Mucosa of stomach (tissue), 1 donor: ENCODE data around the gene LGR4.
A peak's percentile ranks its signal among the peaks of the same experiment; 100 is the strongest.

Experiments used
- H3K27me3 ChIP-seq: one replicate; pipeline ENCODE4 v1.7.0; 2013; ENCODE audit warnings: mild to moderate bottlenecking, low read length; ENCODE audit not compliant: control insufficient read depth, insufficient read depth
- H3K36me3 ChIP-seq: one replicate; pipeline ENCODE4 v1.7.0; 2013; ENCODE audit warnings: low read length; ENCODE audit not compliant: control insufficient read depth, insufficient read depth
- H3K4me1 ChIP-seq: one replicate; pipeline ENCODE4 v1.7.0; 2013; ENCODE audit warnings: mild to moderate bottlenecking, low read length; ENCODE audit not compliant: control insufficient read depth, insufficient read depth
- H3K4me3 ChIP-seq: one replicate; pipeline ENCODE4 v1.7.0; 2013; ENCODE audit warnings: low read length
- H3K9ac ChIP-seq: one replicate; pipeline ENCODE4 v1.7.0; 2013; ENCODE audit warnings: mild to moderate bottlenecking, low read length, moderate library complexity
- H3K9me3 ChIP-seq: one replicate; pipeline ENCODE4 v1.7.0; 2013; ENCODE audit warnings: mild to moderate bottlenecking, low read length, moderate library complexity; ENCODE audit not compliant: control insufficient read depth
- donor health status: Pancreatic carcinoma.

LGR4 gene

GRCh38 chr11:27404427-27404826 lies 68.2 kb downstream of the LGR4 start:
- Histone ChIP-seq H3K9ac (no peak overlapping the region), H3K36me3 (no peaks in the 10 kb centered on the region), H3K27me3 (no peaks in the 10 kb centered on the region), H3K9me3 (no peaks in the 10 kb centered on the region), H3K4me1 (peaks cover 42% of the 10 kb centered on the region), H3K4me3 (no peak overlapping the region)

GRCh38 chr11:27403195-27403594 lies 69.4 kb downstream of the LGR4 start:
- Histone ChIP-seq H3K4me1 (peaks cover 48% of the 10 kb centered on the region), H3K36me3 (no peaks in the 10 kb centered on the region), H3K9me3 (no peaks in the 10 kb centered on the region), H3K27me3 (no peaks in the 10 kb centered on the region), H3K4me3 (no peak overlapping the region), H3K9ac (no peak overlapping the region)

GRCh38 chr11:27402450-27402849 lies 70.1 kb downstream of the LGR4 start:
- no peak overlapping the region for H3K9ac ChIP-seq
- no peaks in the 10 kb centered on the region for H3K27me3 ChIP-seq
- H3K36me3 ChIP-seq, result no peaks in the 10 kb centered on the region
- H3K4me1 ChIP-seq, result peaks cover 55% of the 10 kb centered on the region
- no peaks in the 10 kb centered on the region for H3K9me3 ChIP-seq
- no peak overlapping the region for H3K4me3 ChIP-seq

- H3K27me3 ChIP-seq, result no peaks in the 10 kb centered on the region
- H3K4me1 ChIP-seq, result peaks cover 61% of the 10 kb centered on the region
Measured at GRCh38 chr11:27401833-27402316, 70.7 kb downstream of the LGR4 start.

GRCh38 chr11:27401280-27401832 lies 71.2 kb downstream of the LGR4 start:
- H3K9me3 ChIP-seq, result no peaks in the 10 kb centered on the region
- no peaks in the 10 kb centered on the region for H3K27me3 ChIP-seq
- no peaks in the 10 kb centered on the region for H3K36me3 ChIP-seq
- no peak overlapping the region for H3K4me3 ChIP-seq
- H3K9ac ChIP-seq, result no peak overlapping the region
- peaks cover 65% of the 10 kb centered on the region for H3K4me1 ChIP-seq

More at GRCh38 chr11:27401833-27402316, 70.7 kb downstream of the LGR4 start:
- Histone ChIP-seq H3K9ac (no peak overlapping the region), H3K4me3 (no peak overlapping the region), H3K9me3 (no peaks in the 10 kb centered on the region), H3K36me3 (no peaks in the 10 kb centered on the region)

GRCh38 chr11:27398400-27398770 lies 74.2 kb downstream of the LGR4 start:
- no peak overlapping the region for H3K9ac ChIP-seq
- no peaks in the 10 kb centered on the region for H3K36me3 ChIP-seq
- no peaks in the 10 kb centered on the region for H3K9me3 ChIP-seq
- H3K4me1 ChIP-seq, result peaks cover 56% of the 10 kb centered on the region
- no peaks in the 10 kb centered on the region for H3K27me3 ChIP-seq
- H3K4me3 ChIP-seq, result no peak overlapping the region

- Histone ChIP-seq H3K4me1 (peaks cover 55% of the 10 kb centered on the region), H3K27me3 (no peaks in the 10 kb centered on the region), H3K4me3 (no peak overlapping the region), H3K36me3 (no peaks in the 10 kb centered on the region), H3K9ac (no peak overlapping the region), H3K9me3 (no peaks in the 10 kb centered on the region)
Measured at GRCh38 chr11:27397624-27398399, 74.8 kb downstream of the LGR4 start.

- peak overlapping the region; percentile 5 for H3K9ac ChIP-seq
- no peaks in the 10 kb centered on the region for H3K36me3 ChIP-seq
- peaks cover 59% of the 10 kb centered on the region for H3K4me1 ChIP-seq
- no peak overlapping the region for H3K4me3 ChIP-seq
- H3K9me3 ChIP-seq, result no peaks in the 10 kb centered on the region
- no peaks in the 10 kb centered on the region for H3K27me3 ChIP-seq
Measured at GRCh38 chr11:27396259-27396839, 76.2 kb downstream of the LGR4 start.

GRCh38 chr11:27395556-27396258 lies 76.9 kb downstream of the LGR4 start:
- H3K9me3 ChIP-seq, result no peaks in the 10 kb centered on the region
- H3K4me3 ChIP-seq, result no peak overlapping the region
- no peaks in the 10 kb centered on the region for H3K27me3 ChIP-seq
- H3K4me1 ChIP-seq, result peaks cover 65% of the 10 kb centered on the region
- no peaks in the 10 kb centered on the region for H3K36me3 ChIP-seq
- H3K9ac ChIP-seq, result peak overlapping the region; percentile 5

GRCh38 chr11:27394781-27395228 lies 77.8 kb downstream of the LGR4 start:
- Histone ChIP-seq H3K36me3 (no peaks in the 10 kb centered on the region), H3K27me3 (no peaks in the 10 kb centered on the region), H3K9me3 (no peaks in the 10 kb centered on the region), H3K4me3 (no peak overlapping the region), H3K9ac (no peak overlapping the region), H3K4me1 (peaks cover 71% of the 10 kb centered on the region)

GRCh38 chr11:27392278-27393114 lies 80.1 kb downstream of the LGR4 start:
- Histone ChIP-seq H3K27me3 (no peaks in the 10 kb centered on the region), H3K4me1 (peaks cover 57% of the 10 kb centered on the region), H3K9ac (no peak overlapping the region), H3K9me3 (no peaks in the 10 kb centered on the region), H3K4me3 (no peak overlapping the region), H3K36me3 (no peaks in the 10 kb centered on the region)
